ENCODE data around the gene GAREM1.

GAREM1 gene

DNA sequence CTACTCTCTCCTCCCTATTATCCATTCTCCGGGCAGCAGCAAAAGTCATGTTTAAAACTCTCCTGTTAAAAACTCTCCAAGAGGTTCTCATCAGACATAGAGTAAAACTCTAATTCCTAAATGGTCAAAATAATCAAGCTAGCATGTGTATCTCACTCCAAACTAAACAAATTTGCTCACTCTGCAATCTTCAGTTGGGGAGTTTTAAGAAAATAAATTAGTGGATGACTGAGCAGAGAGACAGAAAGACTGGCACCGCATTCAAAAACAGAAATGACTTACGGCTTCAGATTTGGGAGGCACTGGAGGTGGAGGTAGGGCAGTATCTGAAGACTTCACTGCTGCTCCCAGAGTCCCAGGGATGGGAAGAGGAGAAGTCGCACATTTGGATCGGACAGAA is 183.9 kb downstream of the GAREM1 start:
- DNase-seq, result no peak

DNA sequence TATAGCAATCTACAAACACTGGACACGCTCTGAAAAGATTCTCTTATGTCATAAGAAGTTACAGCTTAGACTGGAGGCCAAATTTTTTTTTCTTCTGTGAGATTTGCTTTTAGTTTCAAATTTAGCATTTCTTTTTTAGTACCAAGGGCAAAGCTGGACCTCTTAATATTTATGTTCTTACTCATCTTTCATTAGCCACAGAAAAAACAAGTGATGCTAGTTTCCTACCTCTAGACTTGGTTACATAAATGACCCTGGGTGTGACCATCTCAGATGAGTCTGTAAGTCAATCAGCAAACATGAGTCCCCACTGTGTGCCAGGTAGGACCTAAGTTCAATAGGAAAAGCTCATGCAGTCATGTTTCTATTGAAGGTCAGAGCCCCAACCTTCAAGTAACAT is 186.4 kb downstream of the GAREM1 start:
- DNase-seq, result no peak

DNA sequence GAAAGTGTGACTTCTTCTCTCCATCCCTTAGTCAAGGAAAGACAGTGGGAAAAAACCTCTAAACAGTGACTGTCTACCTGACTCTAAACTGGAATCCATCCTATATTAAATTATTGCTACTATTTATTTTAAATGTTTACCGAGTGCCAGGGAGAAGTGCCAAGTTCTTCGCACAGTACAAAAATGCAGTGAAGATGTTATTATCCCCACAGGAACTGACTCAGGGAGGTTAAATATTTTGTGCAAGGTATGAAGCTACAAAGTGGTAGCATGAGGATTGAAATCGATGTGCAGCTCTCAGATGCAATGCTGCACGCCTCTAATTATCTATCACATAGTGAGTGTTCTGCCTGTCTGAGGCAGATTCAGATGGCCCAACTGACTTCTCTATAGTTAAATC is 189.8 kb downstream of the GAREM1 start:
- DNase-seq, result no peak

DNA sequence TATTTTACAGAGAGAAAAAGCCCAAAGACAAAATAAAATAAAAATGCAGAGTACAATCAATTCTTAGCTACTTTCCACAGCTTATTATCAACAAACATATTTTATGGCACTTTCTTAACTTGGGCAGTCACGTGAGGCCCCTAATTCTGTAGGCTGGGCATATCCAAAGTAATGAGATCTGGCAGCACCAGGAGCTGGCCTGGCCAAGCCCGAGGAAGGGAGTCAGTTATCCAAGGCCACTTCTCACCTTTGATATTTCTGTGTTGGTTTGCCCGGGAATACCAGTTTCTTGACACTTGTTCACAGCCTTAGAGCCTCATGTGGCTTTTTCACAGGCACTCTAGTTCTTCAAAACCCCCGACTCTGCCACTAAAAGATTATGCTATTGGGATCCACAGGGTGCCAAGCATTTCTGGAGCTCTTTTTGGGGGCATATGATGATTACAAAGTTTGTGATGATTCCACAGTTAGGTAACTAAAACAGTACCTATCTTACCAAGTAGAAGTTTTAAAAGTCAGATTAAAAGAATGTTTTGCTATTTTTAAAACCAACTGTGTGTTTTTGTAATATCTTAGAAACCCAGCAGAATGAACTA is 190.4 kb downstream of the GAREM1 start:
- DNase-seq, result no peak

DNA sequence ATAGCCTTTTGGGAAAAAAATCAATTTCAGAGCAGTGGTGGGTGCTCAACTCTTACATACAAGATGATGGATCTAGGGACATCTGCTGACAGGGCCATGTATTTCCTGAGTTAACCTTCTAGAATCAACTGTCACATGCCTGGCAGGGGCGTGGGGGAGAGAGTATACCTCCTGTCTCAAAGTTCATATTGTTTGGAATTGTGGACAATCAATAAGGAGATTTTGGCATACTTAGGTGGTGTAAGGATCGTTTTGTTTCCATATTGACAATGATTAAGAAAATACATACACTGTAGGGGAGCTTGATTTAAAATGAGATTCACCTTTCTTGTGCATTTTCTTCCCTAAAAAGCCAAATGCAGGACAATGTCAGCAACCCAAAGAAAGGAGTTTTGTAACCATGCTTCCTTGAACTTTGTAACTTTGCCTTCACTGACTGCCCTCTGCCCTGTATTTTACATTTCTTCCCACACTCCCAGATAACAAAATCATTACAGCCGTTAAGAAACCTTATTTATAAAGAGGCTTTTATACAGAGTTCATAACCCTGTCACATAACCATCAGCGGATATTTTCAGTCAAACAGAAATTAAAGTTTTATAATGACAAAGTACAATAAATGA is 192.4 kb downstream of the GAREM1 start:
- no peak for DNase-seq

DNA sequence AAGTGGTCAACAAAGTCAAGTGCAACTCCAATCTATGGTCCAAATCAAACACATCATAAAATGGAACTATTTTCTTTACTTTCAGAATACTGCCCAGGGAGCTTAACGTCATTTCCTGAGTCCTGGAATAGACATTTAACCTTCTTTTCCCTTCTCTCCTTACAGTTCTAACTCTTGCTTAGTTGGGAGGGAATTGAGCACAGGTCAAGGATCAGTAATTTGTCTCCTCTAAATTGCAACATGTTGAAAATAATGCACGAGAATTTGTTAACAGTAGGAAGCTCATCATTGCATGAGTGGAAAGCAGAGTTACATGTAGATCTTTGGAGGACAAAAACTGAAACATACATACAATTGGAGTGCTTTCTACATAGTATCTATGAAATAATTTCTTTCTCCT is 193.1 kb downstream of the GAREM1 start:
- DNase-seq, result no peak

DNA sequence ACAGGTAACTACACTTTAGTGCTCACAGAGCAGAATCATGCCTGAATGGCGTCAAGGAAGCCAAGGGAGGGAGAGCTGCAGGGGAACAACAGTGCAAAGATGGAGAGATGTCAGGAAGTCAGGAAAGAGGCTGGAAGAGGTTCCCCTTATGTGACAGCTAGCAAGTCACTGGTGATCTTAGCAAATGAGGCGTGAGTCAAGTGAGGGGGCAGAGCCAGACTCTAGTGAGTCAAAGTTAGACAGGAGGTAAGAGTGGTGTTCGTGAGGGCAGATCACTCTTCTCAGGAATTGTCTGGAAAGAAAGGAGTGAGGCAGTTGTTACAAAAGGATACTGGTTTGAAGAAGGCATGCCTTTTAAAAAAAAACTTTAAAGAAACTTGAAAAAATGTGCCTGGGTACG is 193.8 kb downstream of the GAREM1 start:
- no peak for DNase-seq

DNA sequence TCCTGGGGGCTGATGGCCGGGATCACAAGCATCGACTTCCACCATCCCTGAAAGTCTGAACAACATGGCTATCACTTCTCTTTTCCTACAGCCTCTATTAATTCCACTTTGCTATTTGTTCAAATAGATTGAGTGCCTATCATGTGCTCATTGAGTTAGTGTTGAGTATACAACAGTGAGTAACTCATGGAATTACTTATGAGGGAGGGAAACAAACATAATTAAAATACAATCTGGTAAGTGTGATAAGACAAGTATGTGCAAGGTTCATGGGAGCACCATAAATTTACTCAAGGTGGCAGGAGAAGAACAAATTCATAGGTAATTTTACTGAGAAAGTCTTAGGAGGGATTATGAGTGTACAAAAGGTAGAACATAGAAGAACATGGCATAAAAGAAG is 194.4 kb downstream of the GAREM1 start:
- no peak for DNase-seq

DNA sequence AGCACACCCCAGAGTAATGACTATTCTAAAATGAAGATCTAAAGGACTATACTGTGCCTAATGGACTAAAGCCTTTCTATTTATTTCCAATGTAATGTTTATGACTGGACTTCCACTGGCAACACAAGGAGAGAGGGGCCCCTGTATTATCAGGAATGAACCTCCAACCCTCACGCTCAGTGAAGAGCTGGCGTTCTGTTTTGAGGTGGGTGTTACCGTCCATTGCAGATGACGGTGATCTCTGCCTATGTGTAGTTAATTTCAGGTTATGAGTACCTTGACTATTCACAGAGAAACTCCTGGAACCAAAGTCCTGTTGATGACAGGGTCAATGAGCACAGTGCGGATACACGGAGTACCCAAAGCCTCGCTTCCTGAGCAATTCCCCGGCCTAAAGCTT is 195.5 kb downstream of the GAREM1 start:
- no peak for DNase-seq

DNA sequence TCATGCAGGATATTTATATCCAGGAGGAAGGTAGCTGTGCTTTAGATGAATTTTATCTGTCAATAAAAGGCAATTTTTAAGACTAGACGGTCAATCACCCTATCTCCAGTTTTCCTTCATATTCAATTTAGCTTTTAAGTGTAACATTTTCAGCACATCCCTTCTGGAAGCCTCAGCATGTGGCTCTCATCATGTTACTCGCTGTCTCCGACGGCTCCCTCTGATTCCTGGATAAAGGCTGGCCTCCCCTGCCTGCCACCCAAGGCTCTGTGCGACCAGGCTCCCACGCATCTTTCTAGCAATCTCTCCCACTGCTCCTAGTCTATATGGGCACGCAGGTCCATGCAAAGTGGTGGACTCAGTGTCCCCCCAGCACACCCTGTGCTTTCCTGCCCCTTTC is 196.4 kb downstream of the GAREM1 start:
- DNase-seq, result no peak

DNA sequence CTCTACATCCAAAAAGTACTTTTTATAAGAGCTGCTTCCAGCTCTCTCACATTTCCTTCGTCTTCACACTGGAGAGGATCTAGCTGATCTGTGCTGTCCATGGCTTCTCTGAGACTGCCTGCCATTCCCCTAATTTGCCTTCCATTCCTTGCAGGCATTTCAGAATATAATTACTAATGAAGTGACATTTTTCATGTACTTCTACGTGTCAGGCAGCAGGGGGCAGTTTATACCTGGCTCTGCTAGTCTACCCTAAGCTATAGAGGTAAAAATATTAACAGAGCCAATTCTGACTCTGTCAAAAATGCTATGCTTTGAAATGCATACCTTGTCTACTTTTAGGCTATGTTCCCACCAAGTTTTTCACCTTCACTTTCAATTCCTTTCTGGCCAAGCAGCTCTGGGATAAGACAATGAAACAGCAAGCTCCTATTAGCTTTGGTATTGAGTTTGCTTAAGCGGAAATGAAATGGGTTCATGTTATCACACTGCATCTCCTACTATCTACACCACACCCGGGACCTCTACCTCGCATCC is 198.9 kb downstream of the GAREM1 start:
- DNase-seq, result no peak

DNA sequence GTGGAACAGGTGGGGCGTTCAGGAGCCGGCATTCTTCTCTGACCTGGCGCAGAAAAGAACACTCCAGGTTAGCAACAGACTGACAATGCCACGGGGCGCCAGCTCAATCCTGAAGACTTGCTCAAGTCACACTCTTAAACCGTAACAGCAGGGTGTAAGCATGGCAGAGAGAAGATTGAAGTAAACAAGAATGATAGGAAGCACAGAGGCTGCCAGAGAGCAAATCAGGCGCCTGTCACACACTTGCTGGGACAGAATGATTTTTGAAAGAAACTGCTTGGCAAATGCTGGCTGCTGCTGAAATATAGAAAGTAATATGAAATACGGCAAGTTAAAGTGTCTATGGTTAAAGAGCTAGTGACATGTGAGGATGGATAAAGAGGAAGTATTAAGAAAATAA is 200.3 kb downstream of the GAREM1 start:
- DNase-seq, result no peak

DNA sequence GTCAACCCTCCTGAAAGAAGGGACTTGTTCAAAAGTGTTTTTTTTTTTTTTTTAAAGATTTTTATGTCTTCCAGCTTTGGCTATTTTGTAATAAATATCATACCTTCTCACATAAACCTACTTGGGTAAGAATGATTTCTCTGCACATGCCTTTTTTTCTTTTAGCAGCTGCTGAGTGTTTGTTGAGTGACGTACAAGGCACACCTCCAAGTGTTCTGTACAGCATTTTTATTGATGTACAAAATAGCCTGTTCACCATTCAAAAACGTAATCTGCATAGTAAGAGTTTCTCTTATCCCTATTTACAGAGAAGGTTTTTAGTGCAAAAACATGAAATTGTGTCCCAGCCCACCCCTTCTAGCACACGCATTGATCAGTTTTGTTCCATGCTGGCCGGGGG is 203.2 kb downstream of the GAREM1 start:
- no peak for DNase-seq

DNA sequence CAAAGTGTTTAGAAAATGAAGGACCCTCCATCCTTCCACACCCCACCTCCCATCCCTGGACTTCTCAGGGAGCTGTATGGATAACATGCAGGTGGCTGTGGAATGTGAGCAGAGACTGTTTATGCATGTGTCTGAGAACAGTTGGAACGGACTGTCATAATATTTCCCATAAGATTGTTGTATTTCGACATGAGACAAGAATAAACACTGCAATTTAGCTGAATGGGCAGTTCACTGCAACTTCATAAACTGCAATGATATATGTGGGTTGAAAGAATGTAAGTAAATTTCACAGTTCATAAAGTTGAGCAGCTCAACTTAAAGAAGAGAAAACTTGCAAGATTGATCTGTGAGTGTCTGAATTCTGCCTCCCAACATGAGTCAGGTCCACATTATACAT is 206.3 kb downstream of the GAREM1 start:
- DNase-seq, result no peak

DNA sequence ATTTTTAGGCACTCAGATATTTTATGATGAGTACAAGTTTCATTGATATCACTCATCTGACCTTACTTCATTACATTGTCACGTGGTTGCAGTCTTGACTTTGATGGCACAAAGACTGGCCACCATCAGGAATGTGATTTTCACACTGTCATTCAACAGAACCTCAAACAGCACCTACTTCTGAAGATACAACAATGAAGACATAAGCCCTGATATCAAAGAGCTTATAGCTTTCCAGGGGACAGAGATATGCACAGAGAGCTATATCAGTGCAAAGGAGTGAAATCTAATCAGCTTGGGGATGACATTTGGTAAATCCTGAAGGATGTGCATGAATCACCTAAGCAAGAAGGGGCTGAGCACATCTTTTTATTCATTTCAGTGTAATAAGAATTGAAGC is 208.6 kb downstream of the GAREM1 start:
- no peak for DNase-seq

DNA sequence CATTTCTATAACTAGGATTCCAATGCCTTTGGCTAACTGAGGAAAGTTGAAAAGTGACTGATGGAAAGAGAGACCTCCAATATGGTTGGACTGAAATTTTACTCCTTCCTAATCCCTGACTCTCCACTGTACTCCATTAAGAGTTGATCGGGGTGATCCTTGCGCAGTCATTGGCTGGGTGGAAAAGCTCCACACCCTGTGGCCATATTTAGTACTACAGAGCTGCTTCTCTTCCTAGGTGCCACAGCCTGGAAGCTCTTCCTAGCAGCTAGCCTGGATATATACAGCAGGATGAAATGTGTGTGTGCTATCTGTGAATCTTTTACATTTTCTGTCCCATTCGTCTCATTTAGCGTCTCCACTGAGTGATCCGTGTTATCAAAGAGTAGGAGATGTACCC is 209.7 kb downstream of the GAREM1 start:
- DNase-seq, result no peak

DNA sequence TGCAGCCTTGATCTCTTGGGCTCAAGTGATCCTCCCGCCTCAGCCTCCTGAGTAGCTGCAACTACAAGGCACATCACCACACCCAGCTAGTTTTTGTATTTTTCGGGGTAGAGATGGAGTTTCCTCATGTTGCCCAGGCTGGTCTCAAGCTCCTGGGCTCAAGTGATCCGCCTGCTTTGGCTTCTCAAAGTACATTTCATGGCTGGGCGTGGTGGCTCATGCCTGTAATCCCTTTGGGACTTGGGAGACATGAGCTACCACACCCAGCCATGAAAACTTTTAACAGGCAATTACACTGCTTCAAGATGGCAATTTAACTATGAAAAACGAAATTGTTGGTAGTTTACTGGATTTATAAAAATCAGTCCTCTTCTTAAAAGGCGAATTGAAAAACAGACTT is 211.1 kb downstream of the GAREM1 start:
- DNase-seq, result no peak

DNA sequence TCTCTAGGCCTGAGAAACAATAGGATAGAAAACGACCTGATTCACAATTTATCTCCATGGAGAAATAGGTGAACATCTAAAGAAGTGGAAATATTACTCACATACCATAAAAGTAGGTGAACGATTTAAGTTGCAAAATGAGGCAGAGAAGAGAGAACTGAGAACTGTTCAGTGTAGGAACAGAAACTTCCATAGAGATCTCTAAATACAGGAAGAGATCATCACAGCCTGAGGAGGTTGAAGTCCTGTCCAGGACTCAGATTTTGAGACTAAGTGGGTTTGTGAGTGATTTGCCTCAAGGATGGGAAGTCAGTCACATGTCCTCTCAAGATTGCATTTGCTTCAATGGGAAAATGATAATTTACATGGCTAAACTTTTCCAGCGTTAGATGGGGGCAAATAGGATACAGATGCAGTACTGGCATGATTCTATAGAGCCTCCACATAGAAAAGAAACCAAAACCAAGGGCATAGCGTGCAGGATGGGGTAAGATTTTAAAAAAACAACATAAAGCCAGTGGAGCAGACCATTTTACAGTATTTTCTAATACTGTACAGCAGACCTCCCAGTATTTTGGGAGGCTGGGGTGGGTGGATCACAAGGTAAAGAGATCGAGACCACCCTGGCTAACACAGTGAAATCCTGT is 212.0 kb downstream of the GAREM1 start:
- DNase-seq, result no peak

DNA sequence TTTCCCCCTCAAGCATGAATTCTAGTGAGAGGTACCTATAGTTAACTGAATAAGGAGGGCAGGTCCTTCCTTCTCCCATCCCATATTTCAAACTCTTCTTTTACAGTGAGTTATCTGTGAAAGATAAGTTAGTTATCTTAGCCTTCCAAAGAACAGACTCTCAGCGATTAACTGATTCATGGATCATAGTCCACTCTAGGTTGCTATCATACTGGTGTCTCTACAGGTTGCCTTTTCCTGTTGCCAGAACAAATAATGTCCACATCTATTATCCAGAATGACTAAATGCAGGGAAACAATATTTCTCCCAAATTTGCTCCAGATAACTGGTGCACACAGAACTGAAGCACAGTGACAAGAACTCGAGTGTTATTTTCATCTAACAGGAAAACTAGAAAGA is 212.5 kb downstream of the GAREM1 start:
- DNase-seq, result no peak

DNA sequence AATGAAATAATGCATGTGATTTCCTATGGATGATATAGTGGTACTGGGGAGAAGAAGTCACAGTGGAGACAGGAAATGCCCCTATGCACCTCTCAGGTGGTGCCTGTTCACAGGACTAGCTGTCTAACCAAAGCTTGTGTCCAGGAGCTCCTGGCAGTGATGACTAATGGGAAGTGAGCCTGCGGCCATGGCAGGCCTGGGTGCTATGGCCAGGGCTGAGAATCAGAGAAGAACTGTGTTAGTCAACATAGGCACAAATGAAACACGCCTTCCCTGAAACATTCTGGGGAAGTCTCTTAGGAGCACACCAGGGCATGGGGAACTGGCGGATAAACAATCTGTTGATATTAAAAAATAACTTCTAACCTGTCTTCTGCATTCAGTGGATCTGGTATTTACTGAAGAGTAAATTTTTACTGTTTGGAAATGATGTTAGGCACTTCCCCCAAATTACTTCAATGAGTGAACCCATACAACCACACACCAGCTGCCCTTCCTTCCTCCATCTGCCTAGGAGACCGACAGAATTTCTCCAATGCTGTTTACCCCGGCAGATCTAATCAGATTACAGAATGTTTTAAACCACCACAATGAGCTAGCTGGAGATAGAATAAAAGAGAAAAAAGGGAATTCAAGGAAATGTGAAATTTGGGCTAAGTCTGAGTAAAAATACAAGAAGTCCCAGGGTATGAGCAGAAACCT is 213.4 kb downstream of the GAREM1 start:
- no peak for DNase-seq

DNA sequence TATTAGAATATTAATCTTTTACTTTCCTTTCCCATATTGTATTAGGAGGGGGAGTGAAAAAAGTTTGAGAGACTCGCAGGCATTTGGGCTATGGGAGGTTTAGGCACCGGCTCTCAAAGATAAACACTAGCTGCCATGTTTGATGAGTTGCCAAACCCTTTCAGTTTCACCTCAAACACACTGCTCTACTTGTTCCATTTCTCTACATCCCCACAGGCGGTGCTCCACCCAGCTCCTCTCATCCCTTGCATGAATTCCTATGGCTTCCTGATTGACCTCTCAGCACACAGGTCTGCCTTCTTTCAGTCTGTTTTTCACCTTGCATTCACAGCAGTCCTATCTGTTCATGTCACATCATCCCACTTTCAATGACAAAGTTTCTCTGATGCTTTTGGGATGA is 215.1 kb downstream of the GAREM1 start:
- DNase-seq, result no peak

DNA sequence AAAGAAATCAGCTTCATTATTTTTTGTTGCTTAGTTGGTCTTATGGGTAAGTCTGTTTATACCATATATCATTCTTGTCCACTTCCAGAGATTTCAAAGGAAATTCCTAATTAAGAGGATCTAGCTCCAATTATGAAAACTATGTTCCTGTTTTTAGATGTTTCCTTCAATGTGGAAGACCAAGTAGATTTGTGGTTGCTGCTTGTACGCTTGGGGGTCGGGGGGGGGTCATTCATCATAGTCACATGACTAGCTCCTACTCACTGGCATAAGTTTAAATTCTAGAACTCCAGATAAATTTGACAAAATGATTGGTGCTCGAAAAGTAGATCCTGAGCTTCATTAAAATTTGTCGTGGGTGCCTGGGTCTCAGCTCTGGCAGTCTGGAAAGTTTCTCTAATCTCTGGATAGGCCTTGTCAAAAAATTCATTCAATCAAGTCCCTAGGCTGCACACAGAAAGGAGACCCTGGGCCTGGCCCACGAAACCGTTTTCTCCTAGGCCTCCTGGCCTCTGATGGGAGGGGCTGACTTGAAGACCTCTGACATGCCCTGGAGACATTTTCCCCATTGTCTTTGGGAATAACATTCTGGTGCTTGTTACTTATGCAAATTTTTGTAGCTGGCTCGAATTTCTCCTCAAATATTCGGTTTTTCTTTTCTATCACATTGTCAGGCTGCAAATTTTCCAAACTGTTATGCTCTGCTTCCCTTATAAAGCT is 218.4 kb downstream of the GAREM1 start:
- no peak for DNase-seq

DNA sequence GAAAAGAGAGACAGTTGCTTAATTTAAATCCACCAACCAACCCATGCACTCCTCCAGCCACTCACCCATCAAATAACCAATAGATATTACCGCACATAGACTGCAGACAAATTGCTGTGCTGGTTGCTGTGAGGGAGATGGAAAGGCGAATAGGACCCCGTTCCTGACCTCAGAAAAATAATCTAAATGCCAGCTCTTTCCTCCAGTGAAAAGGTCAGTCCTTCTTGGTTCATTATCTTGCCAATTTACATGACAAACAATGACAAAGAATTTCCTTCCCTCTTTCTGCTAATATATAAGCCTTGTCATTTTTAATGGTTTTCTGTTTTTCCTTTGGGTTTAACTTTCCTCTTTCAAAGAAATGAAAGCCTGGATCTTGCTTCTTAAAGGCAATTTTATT is 219.2 kb downstream of the GAREM1 start:
- no peak for DNase-seq

Data from CD4-positive, alpha-beta T cell treated with Interleukin-15 for 1 hour (primary cell).